HepG2 (cell line): ENCODE data around the gene SLC8B1. TPM values are rescaled to one million over a fixed set of nuclear protein-coding genes. Genes with fewer than 3 reads are reported as not detected.

Source experiments
- ATAC-seq: fragments of 200-7000 bp; cut with Tn5 transposase; 3 replicates; pipeline ENCODE4 v1.9.1; 2020; ENCODE audit warnings: mild to moderate bottlenecking, moderate library complexity
- BruUV-seq: library from RNA; stranded (reverse); fragments of 400-500 nt; replicated peaks from 2 replicates; lab custom pipeline; 2021; lab: Mats Ljungman, UMichigan
- CTCF ChIA-PET: fragments of 300-600 bp; formaldehyde crosslinking; extraction: SDS; loops from one replicate; lab custom pipeline; 2021; ENCODE audit warnings: low total read pairs, inconsistent platforms, low intra/inter-chr PET ratio; lab: Yijun Ruan, JAX
- POLR2A ChIA-PET: fragments of 350-600 bp; sonication (Branson Sonifier 250); formaldehyde crosslinking; loops from one replicate; lab custom pipeline; 2020; ENCODE audit warnings: antibody characterized with exemption, inconsistent platforms; lab: Yijun Ruan, JAX
- DNase-seq: peaks from one replicate; pipeline ENCODE4 v3.0.0-alpha.2; 2015; ENCODE audit warnings: low spot score
- FAIRE-seq: peaks from 3 replicates; lab custom pipeline; 2011; peaks lifted over from hg19 to GRCh38; lab: Jason Lieb, UNC
- H2AFZ ChIP-seq: one replicate; pipeline ENCODE4 v1.6.1; 2011; ENCODE audit warnings: low read length, inconsistent platforms
- H3K27ac ChIP-seq: fragments of 300-600 bp; 3 replicates; pipeline ENCODE4 v1.8.0; 2011; ENCODE audit warnings: mixed run types, mild to moderate bottlenecking, mixed read lengths, low read length, inconsistent platforms; ENCODE audit not compliant: insufficient read depth; ENCODE audit errors: extremely low read length
- H3K27me3 ChIP-seq, 2 experiments: fragments of 200-600 bp in 1 of 2; 2 replicates in 1 of 2; 3 replicates in 1 of 2; pipeline versions ENCODE4 v1.6.0 to v1.8.0; 2011; ENCODE audit warnings: low read length in 2 of 2, mild to moderate bottlenecking in 2 of 2, moderate library complexity in 2 of 2, inconsistent platforms in 1 of 2; ENCODE audit not compliant: insufficient read depth in 2 of 2, control insufficient read depth in 1 of 2
- H3K36me3 ChIP-seq, 2 experiments: fragments of 200-600 bp in 1 of 2; replicated peaks in 1 of 2; 2 replicates in 1 of 2; 3 replicates in 1 of 2; pipeline versions ENCODE4 v1.5.1 to v1.8.0; 2011; ENCODE audit warnings: low read length in 2 of 2, inconsistent platforms in 1 of 2; ENCODE audit not compliant: insufficient read depth in 2 of 2, control insufficient read depth in 1 of 2
- H3K4me1 ChIP-seq: 2 replicates; pipeline ENCODE4 v1.5.1; 2012; ENCODE audit warnings: low read length, inconsistent platforms; ENCODE audit not compliant: insufficient read depth
- H3K4me2 ChIP-seq: 2 replicates; pipeline ENCODE4 v1.6.0; 2011; ENCODE audit warnings: low read depth, low read length, inconsistent platforms
- H3K4me3 ChIP-seq, 3 experiments: fragments of 200-600 bp in 1 of 3; sonication (generic), shearing (Covaris generic) in 1 of 3; replicated peaks in 1 of 3; 2 replicates each; pipeline ENCODE4 v1.5.1; 2011 to 2016; ENCODE audit warnings: low read length in 3 of 3, inconsistent platforms in 2 of 3, low read depth in 2 of 3, mild to moderate bottlenecking in 2 of 3, control low read depth in 1 of 3, mixed read lengths in 1 of 3; ENCODE audit not compliant: insufficient read depth in 1 of 3
- H3K79me2 ChIP-seq: one replicate; pipeline ENCODE4 v1.6.1; 2011; ENCODE audit warnings: low read length, inconsistent platforms; ENCODE audit not compliant: insufficient read depth
- H3K9ac ChIP-seq: 2 replicates; pipeline ENCODE4 v1.6.0; 2011; ENCODE audit warnings: mild to moderate bottlenecking, low read depth, low read length, inconsistent platforms; ENCODE audit not compliant: insufficient read depth
- H3K9me3 ChIP-seq: 2 replicates; pipeline ENCODE4 v1.5.1; 2012; ENCODE audit warnings: mild to moderate bottlenecking, low read length
- H4K20me1 ChIP-seq: 2 replicates; pipeline ENCODE4 v1.6.0; 2011; ENCODE audit warnings: inconsistent platforms, mild to moderate bottlenecking, low read length, moderate library complexity; ENCODE audit not compliant: insufficient read depth
- LCORL ChIP-seq, 2 experiments: fragments of 450-650 bp in 1 of 2; sonication (generic) in 1 of 2; formaldehyde crosslinking in 1 of 2; IDR thresholded peaks; 2 replicates each; pipeline versions ENCODE4 v1.5.0 to v1.6.1; 2017 to 2020; ENCODE audit warnings: antibody characterized with exemption in 1 of 2, missing genetic modification reagents in 1 of 2
- MTF1 ChIP-seq: sonication (generic); formaldehyde crosslinking; IDR thresholded peaks from 2 replicates; pipeline ENCODE4 v1.5.0; 2020; ENCODE audit warnings: missing genetic modification reagents
- PHB2 ChIP-seq: fragments of 450-650 bp; IDR thresholded peaks from 2 replicates; pipeline ENCODE4 v1.6.1; 2018; ENCODE audit not compliant: partially characterized antibody
- RARA ChIP-seq: IDR thresholded peaks from 2 replicates; pipeline ENCODE4 v1.6.1; 2016; ENCODE audit warnings: missing genetic modification reagents, missing compliant biosample characterization
- SMAD3 ChIP-seq: sonication (generic); formaldehyde crosslinking; IDR thresholded peaks from 2 replicates; pipeline ENCODE4 v1.4.0; 2020; ENCODE audit warnings: missing genetic modification reagents
- SP140L ChIP-seq: sonication (generic); formaldehyde crosslinking; IDR thresholded peaks from 2 replicates; pipeline ENCODE4 v1.4.0; 2020; ENCODE audit warnings: missing genetic modification reagents, borderline replicate concordance
- SP2 ChIP-seq: sonication (generic); formaldehyde crosslinking; IDR thresholded peaks from 2 replicates; pipeline ENCODE4 v1.5.1; 2020; ENCODE audit warnings: mild to moderate bottlenecking, missing genetic modification reagents
- ZBTB3 ChIP-seq: sonication (generic); formaldehyde crosslinking; IDR thresholded peaks from 2 replicates; pipeline ENCODE4 v1.4.0; 2020; ENCODE audit warnings: low read depth, mild to moderate bottlenecking, moderate library complexity, missing genetic modification reagents, borderline replicate concordance
- ZNF263 ChIP-seq: sonication (generic); formaldehyde crosslinking; IDR thresholded peaks from 2 replicates; pipeline ENCODE4 v1.4.0; 2020; ENCODE audit warnings: missing genetic modification reagents
- ZNF350 ChIP-seq: sonication (generic); formaldehyde crosslinking; IDR thresholded peaks from 2 replicates; pipeline ENCODE4 v1.4.0; 2020; ENCODE audit warnings: mild to moderate bottlenecking, low read depth, missing genetic modification reagents, borderline replicate concordance
- ZNF678 ChIP-seq: sonication (generic); formaldehyde crosslinking; IDR thresholded peaks from 2 replicates; pipeline ENCODE4 v1.4.0; 2020; ENCODE audit warnings: mild to moderate bottlenecking, missing genetic modification reagents
- WGBS: methylation state at CpG from one replicate; pipeline ENCODE4 v1.1.6; 2017; ENCODE audit warnings: low lambda C conversion rate; 5-methylcytosine and 5-hydroxymethylcytosine counted together
- in situ Hi-C: cut with HindIII; loops from 2 replicates; pipeline ENCODE4 v1.10.0; 2017; ENCODE audit warnings: low pct_unique_long_range_greater_than_20kb; ENCODE audit not compliant: extremely low pct_ligation_motif_present
- intact Hi-C: fragments of 100-400 bp; cut with micrococcal nuclease; formaldehyde crosslinking; loops from one replicate; pipeline ENCODE4 v1.10.0; 2022; ENCODE audit not compliant: unreplicated experiment
- polyA plus RNA-seq, 8 experiments: library from polyadenylated mRNA; depleted of rRNA in 3 of 8; stranded (reverse) in 7 of 8; unstranded in 1 of 8; fragments of >200 nt; fragmentation: Illumina TruSeq in 4 of 8; extraction: Trizol in 4 of 8; gene quantifications; 2 replicates each; pipeline versions ENCODE4 v1.2.1 to v1.2.3, GENCODE V29; 2011 to 2016; ENCODE audit warnings: low read depth in 4 of 8, missing spikeins in 1 of 8, mixed read lengths in 1 of 8; ENCODE audit not compliant: insufficient read depth in 1 of 8
- total RNA-seq, 5 experiments: library from RNA; depleted of rRNA; stranded (reverse); fragments of >200 nt; fragmentation: Illumina TruSeq; extraction: Trizol; gene quantifications; 2 replicates each; pipeline ENCODE4 v1.2.3, GENCODE V29; 2016; ENCODE audit warnings: low read depth in 1 of 5
- TF ChIP-seq, protein P1 (sequence below): sonication (generic); formaldehyde crosslinking; IDR thresholded peaks from 2 replicates; pipeline ENCODE4 v1.5.0; 2020; ENCODE audit warnings: missing genetic modification reagents, mild to moderate bottlenecking, borderline replicate concordance
- TF ChIP-seq, protein P2 (sequence below): sonication (generic); formaldehyde crosslinking; IDR thresholded peaks from 2 replicates; pipeline ENCODE4 v1.4.0; 2020; ENCODE audit warnings: missing genetic modification reagents
- TF ChIP-seq, protein P3 (sequence below): sonication (generic); formaldehyde crosslinking; IDR thresholded peaks from 2 replicates; pipeline ENCODE4 v1.5.1; 2020; ENCODE audit warnings: mild to moderate bottlenecking, missing genetic modification reagents
- TF ChIP-seq, protein P4 (sequence below): sonication (generic); formaldehyde crosslinking; IDR thresholded peaks from 2 replicates; pipeline ENCODE4 v1.5.0; 2020; ENCODE audit warnings: mild to moderate bottlenecking, missing genetic modification reagents, borderline replicate concordance

Gene SLC8B1
- total and polyA plus RNA-seq, 2 of the 13 experiments (the other 11 are each of a cell fraction or from before 2014, with no cell fraction given) = 6.8 to 8.0 TPM

DNA sequence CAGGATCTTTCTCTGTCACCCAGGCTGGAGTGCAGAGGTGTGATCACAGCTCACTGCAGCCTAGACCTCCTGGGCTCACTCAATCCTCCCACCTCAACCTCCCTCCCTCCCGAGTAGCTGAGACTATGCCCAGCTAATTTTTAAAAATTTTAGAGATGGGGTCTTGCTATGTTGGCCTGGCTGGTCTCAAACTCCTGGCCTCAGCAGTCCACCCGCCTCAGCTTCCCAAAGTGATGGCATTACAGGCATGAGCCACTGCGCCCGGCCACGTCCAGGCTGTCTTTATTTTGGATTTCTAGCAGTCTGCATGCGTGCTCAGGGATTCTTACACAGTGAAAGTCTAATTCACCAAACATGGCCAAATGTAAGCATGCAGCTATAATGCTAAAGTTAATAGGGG is 17.8 kb downstream of the SLC8B1 start:
- FAIRE-seq = no peak
- CTCF ChIA-PET = no interaction called here
- Histone ChIP-seq H3K4me3 (no peak overlapping the region), H3K9me3 (no peaks in the 10 kb centered on the region), H3K4me2 (no peak overlapping the region)
- WGBS = 93% methylated on average over 3 of the region's 6 CpGs
- no peak for DNase-seq
- TF ChIP-seq MTF1 (CRISPR knock-in tag) (no peak), RARA (CRISPR knock-in tag) (no peak), ZNF678 (CRISPR knock-in tag) (no peak), SP2 (CRISPR knock-in tag) (no peak), SP140L (CRISPR knock-in tag) (no peak), ZBTB3 (CRISPR knock-in tag) (no peak), SMAD3 (CRISPR knock-in tag) (no peak), LCORL (IDR thresholded peaks at IDR 0.05) (no peak), LCORL (CRISPR knock-in tag; IDR thresholded peaks at IDR 0.05) (no peak), ZNF263 (no peak), ZNF350 (CRISPR knock-in tag) (no peak), PHB2 (no peak)
- TF ChIP-seq, protein P1, sequence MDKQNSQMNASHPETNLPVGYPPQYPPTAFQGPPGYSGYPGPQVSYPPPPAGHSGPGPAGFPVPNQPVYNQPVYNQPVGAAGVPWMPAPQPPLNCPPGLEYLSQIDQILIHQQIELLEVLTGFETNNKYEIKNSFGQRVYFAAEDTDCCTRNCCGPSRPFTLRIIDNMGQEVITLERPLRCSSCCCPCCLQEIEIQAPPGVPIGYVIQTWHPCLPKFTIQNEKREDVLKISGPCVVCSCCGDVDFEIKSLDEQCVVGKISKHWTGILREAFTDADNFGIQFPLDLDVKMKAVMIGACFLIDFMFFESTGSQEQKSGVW (CRISPR knock-in tag) = no peak
- TF ChIP-seq, protein P2, sequence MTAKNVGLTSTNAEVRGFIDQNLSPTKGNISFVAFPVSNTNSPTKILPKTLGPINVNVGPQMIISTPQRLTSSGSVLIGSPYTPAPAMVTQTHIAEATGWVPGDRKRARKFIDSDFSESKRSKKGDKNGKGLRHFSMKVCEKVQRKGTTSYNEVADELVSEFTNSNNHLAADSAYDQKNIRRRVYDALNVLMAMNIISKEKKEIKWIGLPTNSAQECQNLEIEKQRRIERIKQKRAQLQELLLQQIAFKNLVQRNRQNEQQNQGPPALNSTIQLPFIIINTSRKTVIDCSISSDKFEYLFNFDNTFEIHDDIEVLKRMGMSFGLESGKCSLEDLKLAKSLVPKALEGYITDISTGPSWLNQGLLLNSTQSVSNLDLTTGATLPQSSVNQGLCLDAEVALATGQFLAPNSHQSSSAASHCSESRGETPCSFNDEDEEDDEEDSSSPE (CRISPR knock-in tag) = no peak
- TF ChIP-seq, protein P3, sequence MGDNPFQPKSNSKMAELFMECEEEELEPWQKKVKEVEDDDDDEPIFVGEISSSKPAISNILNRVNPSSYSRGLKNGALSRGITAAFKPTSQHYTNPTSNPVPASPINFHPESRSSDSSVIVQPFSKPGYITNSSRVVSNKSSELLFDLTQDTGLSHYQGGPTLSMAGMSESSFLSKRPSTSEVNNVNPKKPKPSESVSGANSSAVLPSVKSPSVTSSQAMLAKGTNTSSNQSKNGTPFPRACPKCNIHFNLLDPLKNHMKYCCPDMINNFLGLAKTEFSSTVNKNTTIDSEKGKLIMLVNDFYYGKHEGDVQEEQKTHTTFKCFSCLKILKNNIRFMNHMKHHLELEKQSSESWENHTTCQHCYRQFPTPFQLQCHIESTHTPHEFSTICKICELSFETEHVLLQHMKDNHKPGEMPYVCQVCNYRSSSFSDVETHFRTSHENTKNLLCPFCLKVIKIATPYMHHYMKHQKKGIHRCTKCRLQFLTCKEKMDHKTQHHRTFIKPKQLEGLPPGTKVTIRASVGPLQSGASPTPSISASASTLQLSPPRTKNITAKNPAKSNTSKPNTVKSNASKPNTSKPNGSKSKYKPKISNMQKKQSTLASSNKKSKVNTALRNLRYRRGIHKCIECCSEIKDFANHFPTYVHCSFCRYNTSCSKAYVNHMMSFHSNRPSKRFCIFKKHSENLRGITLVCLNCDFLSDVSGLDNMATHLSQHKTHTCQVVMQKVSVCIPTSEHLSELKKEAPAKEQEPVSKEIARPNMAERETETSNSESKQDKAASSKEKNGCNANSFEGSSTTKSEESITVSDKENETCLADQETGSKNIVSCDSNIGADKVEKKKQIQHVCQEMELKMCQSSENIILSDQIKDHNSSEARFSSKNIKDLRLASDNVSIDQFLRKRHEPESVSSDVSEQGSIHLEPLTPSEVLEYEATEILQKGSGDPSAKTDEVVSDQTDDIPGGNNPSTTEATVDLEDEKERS (CRISPR knock-in tag) = no peak
- TF ChIP-seq, protein P4, sequence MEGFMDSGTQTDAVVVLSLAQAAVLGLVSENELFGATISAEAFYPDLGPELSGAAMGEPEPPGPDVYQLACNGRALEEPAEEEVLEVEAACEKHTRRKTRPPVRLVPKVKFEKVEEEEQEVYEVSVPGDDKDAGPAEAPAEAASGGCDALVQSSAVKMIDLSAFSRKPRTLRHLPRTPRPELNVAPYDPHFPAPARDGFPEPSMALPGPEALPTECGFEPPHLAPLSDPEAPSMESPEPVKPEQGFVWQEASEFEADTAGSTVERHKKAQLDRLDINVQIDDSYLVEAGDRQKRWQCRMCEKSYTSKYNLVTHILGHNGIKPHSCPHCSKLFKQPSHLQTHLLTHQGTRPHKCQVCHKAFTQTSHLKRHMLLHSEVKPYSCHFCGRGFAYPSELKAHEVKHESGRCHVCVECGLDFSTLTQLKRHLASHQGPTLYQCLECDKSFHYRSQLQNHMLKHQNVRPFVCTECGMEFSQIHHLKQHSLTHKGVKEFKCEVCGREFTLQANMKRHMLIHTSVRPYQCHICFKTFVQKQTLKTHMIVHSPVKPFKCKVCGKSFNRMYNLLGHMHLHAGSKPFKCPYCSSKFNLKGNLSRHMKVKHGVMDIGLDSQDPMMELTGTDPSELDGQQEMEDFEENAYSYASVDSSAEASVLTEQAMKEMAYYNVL (CRISPR knock-in tag) = no peak
- TF ChIP-seq, all 625 proteins: peak for 0
- Histone ChIP-seq H3K79me2 (no peaks in the 10 kb centered on the region), H3K9ac (no peak overlapping the region), H3K4me1 (no peaks in the 10 kb centered on the region), H4K20me1 (no peaks in the 10 kb centered on the region), H3K36me3 (peaks cover 5 to 7% of the 10 kb centered on the region in 2 experiments; a peak in 1 of 5 replicates), H3K27me3 (no peaks in the 10 kb centered on the region), H2AFZ (no peak overlapping the region), H3K27ac (no peak overlapping the region)
- in situ Hi-C loops = no loop called here
- intact Hi-C loops = no loop called here
- POLR2A ChIA-PET = no interaction called here
- no TSS peak for BruUV-seq
- ATAC-seq = no peak
